ENCODE data around the gene NANOGP8.
"Not testable (repeated sequence)": the region's sequence is repeated elsewhere in the genome, so short reads cannot be mapped to it uniquely, and the experiment has no call there.

Gene NANOGP8, protein sequence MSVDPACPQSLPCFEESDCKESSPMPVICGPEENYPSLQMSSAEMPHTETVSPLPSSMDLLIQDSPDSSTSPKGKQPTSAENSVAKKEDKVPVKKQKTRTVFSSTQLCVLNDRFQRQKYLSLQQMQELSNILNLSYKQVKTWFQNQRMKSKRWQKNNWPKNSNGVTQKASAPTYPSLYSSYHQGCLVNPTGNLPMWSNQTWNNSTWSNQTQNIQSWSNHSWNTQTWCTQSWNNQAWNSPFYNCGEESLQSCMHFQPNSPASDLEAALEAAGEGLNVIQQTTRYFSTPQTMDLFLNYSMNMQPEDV

DNA sequence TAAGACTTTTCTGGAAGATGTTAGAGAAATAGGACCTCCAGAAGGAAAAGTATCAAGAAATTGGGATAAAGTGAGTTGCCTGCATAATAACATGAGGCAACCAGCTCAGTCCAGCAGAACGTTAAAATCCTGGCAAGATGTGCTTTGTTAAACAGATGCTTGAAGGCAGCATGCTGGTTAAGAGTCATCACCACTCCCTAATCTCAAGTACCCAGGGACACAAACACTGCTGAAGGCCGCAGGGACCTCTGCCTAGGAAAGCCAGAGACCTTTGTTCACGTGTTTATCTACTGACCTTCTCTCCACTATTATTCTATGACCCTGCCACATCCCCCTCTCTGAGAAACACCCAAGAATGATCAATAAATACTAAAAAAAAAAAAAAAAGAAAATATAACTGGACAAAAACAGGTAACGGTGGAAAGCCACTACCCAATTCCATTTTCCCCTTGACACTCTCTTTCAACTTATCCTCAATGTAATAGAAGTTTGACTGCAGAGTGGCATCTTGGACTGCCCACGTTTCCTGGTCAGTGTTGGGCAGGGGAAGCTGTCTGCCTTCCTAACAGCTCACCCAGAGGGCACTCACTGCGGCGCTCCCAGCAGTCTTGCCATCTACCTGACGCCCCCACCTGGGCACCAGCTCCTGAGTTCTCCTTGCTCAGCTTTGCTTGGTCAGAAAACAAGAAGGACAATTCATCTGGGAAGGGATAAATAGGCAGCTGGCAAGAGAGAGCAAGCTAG is at the start of gene NANOGP8:
NANOGP8 (minus strand) TSS at position 120 of the 744 bp plus-strand sequence. CDS start 185 bp downstream, outside the sequence.
- DNase-seq (ENCODE audit: low read depth); H3K4me3 ChIP-seq (ENCODE audit: low read depth, low read length): not testable (repeated sequence)

DNA sequence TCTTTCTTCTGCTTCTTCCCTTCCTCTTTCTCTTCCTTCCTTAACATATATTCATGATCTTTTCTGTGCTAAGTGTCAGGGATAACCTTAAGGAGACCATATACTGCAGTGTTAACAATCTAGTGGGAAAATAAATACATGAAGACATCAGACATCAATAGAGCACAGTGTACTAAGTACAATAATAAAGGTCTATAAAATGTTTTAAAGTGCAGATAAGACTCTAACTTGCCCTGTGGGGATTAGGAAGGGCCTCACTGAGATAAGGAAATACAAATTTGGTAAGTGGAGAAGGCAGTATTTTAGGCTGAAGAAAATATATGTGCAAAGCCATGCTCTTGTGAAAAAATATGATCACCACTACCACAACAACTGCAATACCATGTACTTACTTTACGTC is 49.2 kb upstream of the NANOGP8 start:
- H3K4me3 ChIP-seq (ENCODE audit: low read depth, low read length): no peak overlapping the region
- TF ChIP-seq, protein P1, sequence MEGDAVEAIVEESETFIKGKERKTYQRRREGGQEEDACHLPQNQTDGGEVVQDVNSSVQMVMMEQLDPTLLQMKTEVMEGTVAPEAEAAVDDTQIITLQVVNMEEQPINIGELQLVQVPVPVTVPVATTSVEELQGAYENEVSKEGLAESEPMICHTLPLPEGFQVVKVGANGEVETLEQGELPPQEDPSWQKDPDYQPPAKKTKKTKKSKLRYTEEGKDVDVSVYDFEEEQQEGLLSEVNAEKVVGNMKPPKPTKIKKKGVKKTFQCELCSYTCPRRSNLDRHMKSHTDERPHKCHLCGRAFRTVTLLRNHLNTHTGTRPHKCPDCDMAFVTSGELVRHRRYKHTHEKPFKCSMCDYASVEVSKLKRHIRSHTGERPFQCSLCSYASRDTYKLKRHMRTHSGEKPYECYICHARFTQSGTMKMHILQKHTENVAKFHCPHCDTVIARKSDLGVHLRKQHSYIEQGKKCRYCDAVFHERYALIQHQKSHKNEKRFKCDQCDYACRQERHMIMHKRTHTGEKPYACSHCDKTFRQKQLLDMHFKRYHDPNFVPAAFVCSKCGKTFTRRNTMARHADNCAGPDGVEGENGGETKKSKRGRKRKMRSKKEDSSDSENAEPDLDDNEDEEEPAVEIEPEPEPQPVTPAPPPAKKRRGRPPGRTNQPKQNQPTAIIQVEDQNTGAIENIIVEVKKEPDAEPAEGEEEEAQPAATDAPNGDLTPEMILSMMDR (conservative IDR thresholded peaks at IDR 0.05; ENCODE audit: low read depth, low read length): no peak
- no peak for DNase-seq (ENCODE audit: low read depth)

DNA sequence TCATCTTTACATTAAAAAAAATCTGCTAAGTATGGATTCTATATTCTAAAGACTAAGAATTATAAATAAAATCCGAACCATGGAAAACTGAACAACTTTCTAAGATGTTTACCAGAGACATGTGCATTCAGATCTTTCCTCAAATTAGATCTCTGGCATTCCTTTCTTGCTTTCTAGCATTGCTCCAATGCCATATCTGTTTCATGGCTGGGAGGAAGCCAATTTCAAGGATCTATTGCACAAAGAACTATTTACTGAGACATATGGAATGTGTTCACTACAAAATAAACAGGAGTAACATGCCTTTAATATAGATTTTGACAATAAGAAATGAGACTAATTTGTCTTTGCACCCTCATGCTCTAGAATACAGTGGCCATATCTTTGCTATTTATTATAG is 45.1 kb upstream of the NANOGP8 start:
- TF ChIP-seq, protein P1 (conservative IDR thresholded peaks at IDR 0.05; ENCODE audit: low read depth, low read length): no peak
- no peak overlapping the region for H3K4me3 ChIP-seq (ENCODE audit: low read depth, low read length)
- DNase-seq (ENCODE audit: low read depth): peak; percentile 43

DNA sequence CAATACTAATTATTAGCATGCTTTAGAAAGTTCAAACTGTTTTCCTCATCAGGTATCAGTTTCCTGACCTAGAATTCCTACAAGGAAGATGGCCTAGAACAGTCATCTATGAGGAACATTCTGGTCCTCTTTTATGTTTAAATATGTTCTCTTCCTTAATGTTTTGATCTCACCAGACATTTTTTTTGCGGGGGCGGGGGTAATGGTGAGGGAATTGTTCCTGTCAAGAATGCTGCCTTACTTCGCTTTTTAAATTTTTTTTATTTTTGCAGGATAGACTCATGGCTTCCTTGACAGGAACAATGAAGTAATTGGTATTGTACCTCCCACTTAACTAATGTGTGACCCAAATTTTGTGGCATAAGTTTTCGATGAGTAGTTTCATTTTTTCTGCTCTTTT is 44.3 kb upstream of the NANOGP8 start:
- TF ChIP-seq, protein P1 (conservative IDR thresholded peaks at IDR 0.05; ENCODE audit: low read depth, low read length): no peak
- DNase-seq (ENCODE audit: low read depth): no peak
- no peak overlapping the region for H3K4me3 ChIP-seq (ENCODE audit: low read depth, low read length)

DNA sequence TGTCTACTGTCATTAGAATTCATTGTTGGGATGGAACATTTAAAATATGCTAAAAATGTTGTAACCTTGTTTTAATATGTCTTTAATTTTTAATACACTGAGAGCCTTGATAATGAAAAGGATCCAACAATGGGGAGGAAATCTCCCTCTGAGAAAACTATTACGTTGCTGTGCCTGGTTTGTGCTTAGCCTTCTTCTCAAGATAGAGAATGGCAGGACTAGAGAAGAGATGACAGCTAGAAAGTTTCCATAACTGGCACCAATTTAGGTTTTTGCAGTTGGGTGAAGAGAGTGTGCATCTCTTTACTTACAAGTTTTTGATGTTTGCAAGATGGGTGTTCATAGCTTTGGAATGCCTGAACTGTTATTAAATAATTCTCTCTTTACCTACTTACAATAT is 42.6 kb upstream of the NANOGP8 start:
- H3K4me3 ChIP-seq (ENCODE audit: low read depth, low read length): no peak overlapping the region
- TF ChIP-seq, protein P1 (conservative IDR thresholded peaks at IDR 0.05; ENCODE audit: low read depth, low read length): no peak
- no peak for DNase-seq (ENCODE audit: low read depth)

DNA sequence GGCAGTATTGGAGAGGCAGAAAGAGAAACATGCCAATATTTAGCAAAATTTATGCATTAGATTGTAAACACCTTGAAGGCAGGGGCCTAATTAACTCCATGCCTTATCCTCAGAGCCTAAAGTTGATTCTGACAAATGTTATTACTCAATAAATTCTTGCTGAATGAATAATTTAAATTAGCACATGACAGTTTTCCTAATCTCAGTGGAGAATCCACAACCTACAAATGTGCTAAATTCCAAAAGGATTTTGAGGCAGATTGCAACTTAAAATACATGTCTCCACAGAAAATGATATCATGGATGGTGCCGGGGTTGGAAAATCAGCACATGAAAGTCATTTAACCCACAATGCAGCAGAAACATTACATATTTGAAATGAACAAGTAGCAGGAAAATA is 41.1 kb upstream of the NANOGP8 start:
- DNase-seq (ENCODE audit: low read depth): no peak
- TF ChIP-seq, protein P1 (conservative IDR thresholded peaks at IDR 0.05; ENCODE audit: low read depth, low read length): no peak
- no peak overlapping the region for H3K4me3 ChIP-seq (ENCODE audit: low read depth, low read length)

DNA sequence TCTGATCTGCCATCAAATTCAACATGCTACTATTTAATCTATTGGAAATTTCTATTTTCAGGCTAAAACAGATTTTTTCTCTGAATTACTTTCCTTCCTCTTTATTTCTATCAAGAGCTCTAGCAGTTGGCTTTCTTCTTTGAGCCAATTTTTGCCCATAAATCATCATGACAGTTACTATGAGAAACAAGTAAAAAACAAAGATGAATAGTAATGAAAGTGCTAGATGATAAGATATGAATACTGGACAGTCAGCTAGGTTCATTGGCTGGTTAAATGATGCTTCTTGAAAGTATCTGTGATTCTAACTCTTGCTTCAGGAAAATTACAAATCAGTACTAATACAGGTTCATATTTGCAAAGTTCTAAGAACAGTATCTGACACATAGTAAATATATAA is 38.6 kb upstream of the NANOGP8 start:
- no peak overlapping the region for H3K4me3 ChIP-seq (ENCODE audit: low read depth, low read length)
- no peak for DNase-seq (ENCODE audit: low read depth)
- TF ChIP-seq, protein P1 (conservative IDR thresholded peaks at IDR 0.05; ENCODE audit: low read depth, low read length): no peak

Measured in choroid plexus epithelial cell (primary cell).